OCI-LY7 (cell line): ENCODE data around the gene PDAP1. TPM values are rescaled to one million over a fixed set of nuclear protein-coding genes. Genes with fewer than 3 reads are reported as not detected.

Experiments
- BruUV-seq: library from RNA; stranded (reverse); fragments of 400-500 nt; replicated peaks from 2 replicates; lab custom pipeline; 2021; lab: Mats Ljungman, UMichigan
- CTCF ChIA-PET: fragments of 300-600 bp; sonication (Branson Sonifier 250); formaldehyde crosslinking; loops from one replicate; lab custom pipeline; 2022; ENCODE audit warnings: antibody characterized with exemption; ENCODE audit not compliant: unreplicated experiment; lab: Charles Lee
- POLR2A ChIA-PET: fragments of 300-600 bp; sonication (Branson Sonifier 250); formaldehyde crosslinking; loops from one replicate; lab custom pipeline; 2022; ENCODE audit warnings: antibody characterized with exemption; lab: Charles Lee
- DNase-seq: peaks from one replicate; pipeline ENCODE4 v3.0.0-alpha.2; 2015; ENCODE audit warnings: low spot score
- H2AFZ ChIP-seq: fragments of 200-600 bp; sonication (generic), shearing (Covaris generic); 2 replicates; pipeline ENCODE4 v1.6.1; 2014; ENCODE audit warnings: mild to moderate bottlenecking, antibody characterized with exemption, low read length, moderate library complexity
- H3K27ac ChIP-seq: fragments of 200-600 bp; sonication (generic); 2 replicates; pipeline ENCODE4 v1.5.1; 2014; ENCODE audit warnings: mixed run types, low read depth, mild to moderate bottlenecking, moderate library complexity, low read length, inconsistent platforms; ENCODE audit not compliant: poor library complexity, severe bottlenecking
- H3K36me3 ChIP-seq: fragments of 200-600 bp; sonication (generic); 2 replicates; pipeline ENCODE4 v1.6.1; 2014; ENCODE audit warnings: mild to moderate bottlenecking, antibody characterized with exemption, low read length, moderate library complexity, mixed read lengths; ENCODE audit not compliant: insufficient read depth
- H3K4me1 ChIP-seq: fragments of 200-600 bp; sonication (generic); 2 replicates; pipeline ENCODE4 v1.5.1; 2014; ENCODE audit warnings: mild to moderate bottlenecking, low read length; ENCODE audit not compliant: insufficient read depth, poor library complexity, severe bottlenecking
- H3K4me2 ChIP-seq: fragments of 200-600 bp; sonication (generic); 2 replicates; pipeline ENCODE4 v1.6.1; 2014; ENCODE audit warnings: mild to moderate bottlenecking, low read length
- H3K4me3 ChIP-seq: fragments of 200-600 bp; sonication (generic); 2 replicates; pipeline ENCODE4 v1.5.1; 2014; ENCODE audit warnings: mild to moderate bottlenecking, low read depth, low read length; ENCODE audit not compliant: poor library complexity, severe bottlenecking
- H3K79me2 ChIP-seq: fragments of 200-600 bp; sonication (generic); 2 replicates; pipeline ENCODE4 v1.6.1; 2016; ENCODE audit warnings: low read depth, mild to moderate bottlenecking, low read length, moderate library complexity, mixed read lengths; ENCODE audit not compliant: insufficient read depth
- H3K9me2 ChIP-seq: fragments of 200-600 bp; sonication (generic); 2 replicates; pipeline ENCODE4 v1.6.1; 2016; ENCODE audit warnings: mild to moderate bottlenecking, low read length, mixed read lengths; ENCODE audit not compliant: insufficient read depth
- H3K9me3 ChIP-seq: fragments of 200-600 bp; sonication (generic); 2 replicates; pipeline ENCODE4 v1.6.1; 2014; ENCODE audit warnings: mild to moderate bottlenecking, mixed run types, low read length, mixed read lengths
- H4K20me1 ChIP-seq: fragments of 200-600 bp; sonication (generic); 2 replicates; pipeline ENCODE4 v1.6.1; 2014; ENCODE audit warnings: mild to moderate bottlenecking, antibody characterized with exemption, low read length, moderate library complexity, mixed read lengths; ENCODE audit not compliant: insufficient read depth
- EZH2phosphoT487 ChIP-seq: fragments of 200-600 bp; sonication (generic); IDR thresholded peaks from 2 replicates; pipeline ENCODE4 v1.6.1; 2018; ENCODE audit warnings: low read depth, borderline replicate concordance, mild to moderate bottlenecking, mixed run types, antibody characterized with exemption, low read length, moderate library complexity, mixed read lengths
- intact Hi-C: fragments of 100-400 bp; cut with micrococcal nuclease; formaldehyde crosslinking; loops from one replicate; pipeline ENCODE4 v1.10.0; 2022; ENCODE audit not compliant: unreplicated experiment
- total RNA-seq, 2 experiments: library from RNA; depleted of rRNA in 1 of 2; stranded (reverse); fragments of >200 nt in 1 of 2; shearing (Covaris generic) in 1 of 2; gene quantifications; 2 replicates each; pipeline ENCODE4 v1.2.3, GENCODE V29; 2014 to 2022
- TF ChIP-seq, protein P1 (sequence below): fragments of 200-600 bp; sonication (generic); conservative IDR thresholded peaks from 2 replicates; pipeline ENCODE4 v1.5.1; 2014; ENCODE audit warnings: mild to moderate bottlenecking, antibody characterized with exemption, low read length, moderate library complexity, mixed read lengths

Gene PDAP1
- total RNA-seq, 2 experiments from 2014 or later = 33.7 to 135 TPM

DNA sequence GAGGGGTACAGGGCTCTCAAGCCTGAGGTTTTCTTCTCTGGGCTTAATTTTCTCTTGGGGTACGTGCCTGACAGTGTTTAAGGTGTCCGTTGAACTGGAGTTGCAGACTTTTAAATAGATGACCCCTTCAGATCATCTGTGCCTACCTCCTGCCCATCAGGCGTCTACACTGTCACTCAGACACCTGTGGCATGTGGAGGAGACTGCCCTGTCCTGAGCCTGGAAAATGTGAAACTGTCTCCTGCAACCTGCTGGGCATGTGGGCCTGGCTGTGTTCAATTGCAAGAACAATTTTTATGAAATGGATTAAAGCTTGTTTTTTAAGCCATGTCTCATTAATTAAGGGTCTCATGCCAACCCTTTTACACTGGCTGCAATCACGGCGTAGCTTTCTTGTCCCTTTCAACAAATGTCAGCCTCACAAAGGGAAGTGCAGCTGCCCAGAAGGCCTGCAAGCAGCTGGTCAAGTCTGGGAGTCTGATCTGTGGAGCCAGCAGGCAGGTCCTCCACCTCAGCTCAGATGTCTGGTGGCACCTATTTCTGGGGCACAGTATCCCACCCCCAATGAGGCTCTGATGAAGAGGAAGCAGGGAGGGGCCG is 48.8 kb upstream of the PDAP1 start:
- intact Hi-C loops = no loop called here
- Histone ChIP-seq H3K9me2 (no peaks in the 10 kb centered on the region), H3K4me1 (peaks cover 5% of the 10 kb centered on the region), H3K4me3 (no peak overlapping the region), H3K36me3 (peaks cover 99% of the 10 kb centered on the region), H3K79me2 (peaks cover 35% of the 10 kb centered on the region), H2AFZ (no peak overlapping the region), H3K4me2 (no peak overlapping the region), H3K27ac (no peak overlapping the region), H3K9me3 (no peaks in the 10 kb centered on the region), H4K20me1 (no peaks in the 10 kb centered on the region)
- TF ChIP-seq EZH2phosphoT487 = no peak
- TF ChIP-seq, protein P1, sequence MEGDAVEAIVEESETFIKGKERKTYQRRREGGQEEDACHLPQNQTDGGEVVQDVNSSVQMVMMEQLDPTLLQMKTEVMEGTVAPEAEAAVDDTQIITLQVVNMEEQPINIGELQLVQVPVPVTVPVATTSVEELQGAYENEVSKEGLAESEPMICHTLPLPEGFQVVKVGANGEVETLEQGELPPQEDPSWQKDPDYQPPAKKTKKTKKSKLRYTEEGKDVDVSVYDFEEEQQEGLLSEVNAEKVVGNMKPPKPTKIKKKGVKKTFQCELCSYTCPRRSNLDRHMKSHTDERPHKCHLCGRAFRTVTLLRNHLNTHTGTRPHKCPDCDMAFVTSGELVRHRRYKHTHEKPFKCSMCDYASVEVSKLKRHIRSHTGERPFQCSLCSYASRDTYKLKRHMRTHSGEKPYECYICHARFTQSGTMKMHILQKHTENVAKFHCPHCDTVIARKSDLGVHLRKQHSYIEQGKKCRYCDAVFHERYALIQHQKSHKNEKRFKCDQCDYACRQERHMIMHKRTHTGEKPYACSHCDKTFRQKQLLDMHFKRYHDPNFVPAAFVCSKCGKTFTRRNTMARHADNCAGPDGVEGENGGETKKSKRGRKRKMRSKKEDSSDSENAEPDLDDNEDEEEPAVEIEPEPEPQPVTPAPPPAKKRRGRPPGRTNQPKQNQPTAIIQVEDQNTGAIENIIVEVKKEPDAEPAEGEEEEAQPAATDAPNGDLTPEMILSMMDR = no peak
- no peak for DNase-seq
- no TSS peak for BruUV-seq
- CTCF ChIA-PET = no interaction called here
- POLR2A ChIA-PET = no interaction called here

DNA sequence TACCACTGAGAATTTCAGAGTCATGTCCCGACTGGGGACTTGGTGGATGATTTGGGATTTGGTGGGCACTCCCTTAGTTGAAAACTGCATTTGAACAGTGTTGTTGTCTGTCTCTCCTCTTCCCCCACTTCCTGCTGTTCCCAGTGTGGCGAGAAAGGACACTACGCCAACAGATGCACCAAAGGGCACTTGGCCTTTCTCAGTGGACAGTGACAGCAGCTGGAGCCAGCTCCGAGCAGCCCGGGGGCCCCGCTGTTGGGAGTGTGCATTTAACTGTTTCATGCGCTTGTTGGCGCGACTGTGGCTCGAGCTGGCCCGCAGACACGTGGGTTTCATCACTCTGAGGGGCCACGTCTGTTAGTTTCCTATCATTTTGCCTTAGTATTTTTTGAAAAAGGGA is 47.9 kb upstream of the PDAP1 start:
- H3K27ac ChIP-seq = no peak overlapping the region
- POLR2A ChIA-PET = interaction anchor here (1.1 kb wide), 1 partner anchor 9 kb away, joined by 3 read pairs; no protein-coding TSS in a partner anchor
- no peaks in the 10 kb centered on the region for H4K20me1 ChIP-seq
- no peaks in the 10 kb centered on the region for H3K9me3 ChIP-seq
- H3K4me3 ChIP-seq = no peak overlapping the region
- H2AFZ ChIP-seq = no peak overlapping the region
- CTCF ChIA-PET = no interaction called here
- intact Hi-C loops = no loop called here
- H3K9me2 ChIP-seq = no peaks in the 10 kb centered on the region
- DNase-seq = no peak
- H3K36me3 ChIP-seq = peaks cover 99% of the 10 kb centered on the region
- TF ChIP-seq, protein P1 = no peak
- TF ChIP-seq EZH2phosphoT487 = no peak
- peaks cover 3% of the 10 kb centered on the region for H3K4me1 ChIP-seq
- BruUV-seq = no TSS peak
- H3K4me2 ChIP-seq = no peak overlapping the region
- H3K79me2 ChIP-seq = peaks cover 27% of the 10 kb centered on the region

DNA sequence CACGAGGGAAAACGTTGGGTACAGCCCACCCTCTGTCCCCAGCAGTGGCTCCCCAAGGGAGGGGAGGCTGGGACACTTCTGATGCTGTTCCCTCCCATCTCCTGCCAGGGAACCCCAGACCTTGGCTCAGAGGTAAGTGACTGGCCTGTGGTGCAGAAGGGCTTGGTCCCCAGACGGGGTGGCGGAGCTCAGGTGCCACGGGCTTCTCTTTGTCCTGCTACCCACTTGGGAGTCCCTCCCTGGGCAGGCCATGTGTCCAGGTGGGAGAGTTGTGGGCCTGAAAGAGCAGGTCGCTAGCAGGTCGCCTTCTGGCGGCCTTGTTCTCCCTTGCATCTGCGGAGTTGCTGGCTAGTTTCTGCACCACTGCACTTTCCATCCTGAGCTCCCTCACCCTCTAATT is 47.5 kb upstream of the PDAP1 start:
- H3K4me3 ChIP-seq = no peak overlapping the region
- no peak overlapping the region for H2AFZ ChIP-seq
- DNase-seq = no peak
- no peak overlapping the region for H3K4me2 ChIP-seq
- no peaks in the 10 kb centered on the region for H3K9me2 ChIP-seq
- H3K79me2 ChIP-seq = peaks cover 23% of the 10 kb centered on the region
- intact Hi-C loops = no loop called here
- peaks cover 97% of the 10 kb centered on the region for H3K36me3 ChIP-seq
- H3K27ac ChIP-seq = no peak overlapping the region
- no peaks in the 10 kb centered on the region for H3K4me1 ChIP-seq
- BruUV-seq = no TSS peak
- ChIA-PET POLR2A (interaction anchor here (0.7 to 1.1 kb wide), 2 partner anchors 9 to 93 kb away, joined by 3 read pairs; no protein-coding TSS in a partner anchor), CTCF (no interaction called here)
- TF ChIP-seq, protein P1 = no peak
- TF ChIP-seq EZH2phosphoT487 = no peak
- H4K20me1 ChIP-seq = no peaks in the 10 kb centered on the region
- H3K9me3 ChIP-seq = no peaks in the 10 kb centered on the region
